ENCODE measurements around the gene PIK3C2A. TPM values are rescaled to one million over a fixed set of nuclear protein-coding genes. Genes with fewer than 3 reads are reported as not detected.

PIK3C2A gene
- total RNA-seq, 1 donor from 2014 or later, result 48.3 TPM

GRCh38 chr11:17169876-17170275 is 37.9 kb downstream of the PIK3C2A start:
- TF ChIP-seq CTCF (IDR thresholded peaks at IDR 0.05; ENCODE audit: insufficient read depth, low read length, poor library complexity, severe bottlenecking), result no peak
- no peaks in the 10 kb centered on the region for H3K36me3 ChIP-seq (ENCODE audit: control insufficient read depth, insufficient read depth, low read length)
- no peak for DNase-seq (ENCODE audit: low read depth)
- no peaks in the 10 kb centered on the region for H3K27me3 ChIP-seq (ENCODE audit: control insufficient read depth, insufficient read depth, low read length)
- H3K4me3 ChIP-seq (ENCODE audit: low read depth, low read length), result no peak overlapping the region

- H3K27me3 ChIP-seq (ENCODE audit: control insufficient read depth, insufficient read depth, low read length), result no peaks in the 10 kb centered on the region
- TF ChIP-seq CTCF (IDR thresholded peaks at IDR 0.05; ENCODE audit: insufficient read depth, low read length, poor library complexity, severe bottlenecking), result no peak
- DNase-seq (ENCODE audit: low read depth), result no peak
- no peaks in the 10 kb centered on the region for H3K36me3 ChIP-seq (ENCODE audit: control insufficient read depth, insufficient read depth, low read length)
- no peak overlapping the region for H3K4me3 ChIP-seq (ENCODE audit: low read depth, low read length)
These were observed 42.4 kb downstream of the PIK3C2A start for GRCh38 chr11:17165247-17165890.

GRCh38 chr11:17164361-17165246 is 43.2 kb downstream of the PIK3C2A start:
- TF ChIP-seq CTCF (IDR thresholded peaks at IDR 0.05; ENCODE audit: insufficient read depth, low read length, poor library complexity, severe bottlenecking), result no peak

DNA sequence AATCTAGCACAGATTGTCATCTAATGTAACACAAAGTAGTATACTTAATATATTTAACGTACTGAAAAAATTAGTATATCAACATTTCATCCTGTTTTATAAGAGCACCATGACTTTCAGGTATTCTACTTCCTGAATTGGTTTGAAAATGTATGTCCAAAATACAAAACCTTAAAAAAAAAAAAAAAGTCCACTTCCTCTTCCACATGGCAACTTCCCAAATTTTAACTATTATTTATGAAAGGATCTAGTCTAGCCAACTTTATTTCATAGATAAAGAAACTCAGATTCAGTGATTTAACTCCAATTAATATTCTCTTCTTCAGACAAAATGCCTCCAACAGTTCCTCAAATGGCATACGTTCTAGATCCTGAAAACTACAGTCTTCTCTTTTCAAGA is 44.0 kb downstream of the PIK3C2A start:
- no peak for TF ChIP-seq CTCF (IDR thresholded peaks at IDR 0.05; ENCODE audit: insufficient read depth, low read length, poor library complexity, severe bottlenecking)
- Histone ChIP-seq H3K27me3 (ENCODE audit: control insufficient read depth, insufficient read depth, low read length) (no peaks in the 10 kb centered on the region), H3K36me3 (ENCODE audit: control insufficient read depth, insufficient read depth, low read length) (no peaks in the 10 kb centered on the region), H3K4me3 (ENCODE audit: low read depth, low read length) (no peak overlapping the region)
- no peak for DNase-seq (ENCODE audit: low read depth)

More at GRCh38 chr11:17164361-17165246, 43.2 kb downstream of the PIK3C2A start:
- Histone ChIP-seq H3K27me3 (ENCODE audit: control insufficient read depth, insufficient read depth, low read length) (no peaks in the 10 kb centered on the region), H3K4me3 (ENCODE audit: low read depth, low read length) (no peak overlapping the region), H3K36me3 (ENCODE audit: control insufficient read depth, insufficient read depth, low read length) (no peaks in the 10 kb centered on the region)
- no peak for DNase-seq (ENCODE audit: low read depth)

GRCh38 chr11:17163291-17163690 is 44.5 kb downstream of the PIK3C2A start:
- no peak overlapping the region for H3K4me3 ChIP-seq (ENCODE audit: low read depth, low read length)
- no peak for DNase-seq (ENCODE audit: low read depth)
- H3K36me3 ChIP-seq (ENCODE audit: control insufficient read depth, insufficient read depth, low read length), result no peaks in the 10 kb centered on the region
- no peak for TF ChIP-seq CTCF (IDR thresholded peaks at IDR 0.05; ENCODE audit: insufficient read depth, low read length, poor library complexity, severe bottlenecking)
- H3K27me3 ChIP-seq (ENCODE audit: control insufficient read depth, insufficient read depth, low read length), result no peaks in the 10 kb centered on the region

Data from kidney epithelial cell (primary cell).